Epidermal melanocyte (primary cell): ENCODE results near the gene ZNF80.
"Not testable (repeated sequence)": the region's sequence is repeated elsewhere in the genome, so short reads cannot be mapped to it uniquely, and the experiment has no call there.

Source experiments
- DNase-seq: peaks from one replicate; pipeline ENCODE4 v3.0.0; 2011; ENCODE audit warnings: low spot score; ENCODE audit not compliant: insufficient read length

The ZNF80 gene

DNA sequence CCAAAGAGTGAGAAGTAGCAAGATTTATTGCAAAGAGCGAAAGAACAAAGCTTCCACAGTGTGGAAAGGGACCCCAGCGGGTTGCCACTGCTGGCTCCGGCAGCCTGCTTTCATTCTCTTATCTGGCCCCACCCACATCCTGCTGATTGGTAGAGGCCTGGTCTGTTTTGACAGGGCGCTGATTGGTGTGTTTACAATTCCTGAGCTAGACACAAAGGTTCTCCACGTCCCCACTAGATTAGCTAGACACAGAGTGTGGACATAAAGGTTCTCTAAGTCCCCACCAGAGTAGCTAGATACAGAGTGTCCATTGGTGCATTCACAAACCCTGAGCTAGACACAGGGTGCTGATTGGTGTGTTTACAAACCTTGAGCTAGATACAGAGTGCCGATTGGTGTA lies at the start of gene ZNF80:
Gene ZNF80, minus strand, starts transcription at position 101 of the 400 bp plus-strand sequence. CDS start 504 bp downstream, outside the sequence.
- DNase-seq, result not testable (repeated sequence)

GRCh38 chr3:114286266-114286665 lies 48.9 kb upstream of the ZNF80 start:
- no peak for DNase-seq

DNA sequence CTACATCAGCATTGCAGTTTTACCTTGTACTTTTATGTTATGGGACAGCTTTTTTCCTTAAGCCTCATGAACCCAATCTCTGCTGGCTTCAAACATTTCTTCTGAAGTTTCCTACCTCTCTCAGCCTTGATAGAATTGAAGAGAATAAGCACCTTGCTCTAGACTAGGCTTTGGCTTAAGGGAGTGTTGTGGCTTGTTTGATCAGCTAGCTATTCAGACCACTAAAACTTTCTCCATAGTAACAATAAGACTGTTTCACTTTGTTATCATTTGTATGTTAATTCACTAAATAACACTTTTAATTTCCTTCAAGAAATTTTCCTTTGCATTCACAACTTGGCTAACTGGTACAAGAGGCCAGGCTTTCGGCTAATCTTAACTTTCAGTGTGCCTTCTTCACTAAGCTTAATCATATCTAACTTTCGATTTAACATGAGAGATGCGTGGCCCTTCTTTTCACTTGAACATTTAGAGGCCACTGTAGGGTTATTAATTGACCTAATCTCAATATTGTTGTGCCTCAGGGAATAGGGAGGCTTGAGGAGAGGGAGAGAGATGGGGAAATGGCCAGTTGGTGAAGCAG lies 48.4 kb upstream of the ZNF80 start:
- DNase-seq, result no peak

GRCh38 chr3:114284644-114285043 lies 47.3 kb upstream of the ZNF80 start:
- DNase-seq, result no peak

- DNase-seq, result not testable (repeated sequence)
Measured at GRCh38 chr3:114276856-114277255, 39.5 kb upstream of the ZNF80 start.

- DNase-seq, result no peak
Measured at GRCh38 chr3:114274929-114275328, 37.6 kb upstream of the ZNF80 start.

DNA sequence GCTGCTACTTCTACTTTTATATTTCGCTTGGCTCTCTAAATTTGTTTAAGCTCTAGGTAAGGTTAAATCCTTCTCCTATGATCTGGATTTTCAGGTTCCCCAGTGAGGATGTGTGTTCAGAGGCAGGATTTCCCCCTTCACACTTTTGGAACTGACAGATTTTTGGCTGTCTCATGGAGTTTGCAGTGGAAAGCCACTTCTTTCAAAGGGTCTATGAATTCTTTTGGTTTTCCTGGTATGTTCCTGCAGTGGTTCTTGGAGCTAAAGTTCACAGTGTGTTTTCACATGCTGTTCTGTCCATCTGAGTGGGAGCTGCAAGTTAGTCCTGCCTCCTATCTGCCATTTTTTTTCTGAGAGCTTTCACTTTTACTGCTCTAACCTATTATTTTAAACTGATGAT lies 34.9 kb upstream of the ZNF80 start:
- no peak for DNase-seq

- no peak for DNase-seq
Measured at GRCh38 chr3:114270019-114270418, 32.6 kb upstream of the ZNF80 start.

DNA sequence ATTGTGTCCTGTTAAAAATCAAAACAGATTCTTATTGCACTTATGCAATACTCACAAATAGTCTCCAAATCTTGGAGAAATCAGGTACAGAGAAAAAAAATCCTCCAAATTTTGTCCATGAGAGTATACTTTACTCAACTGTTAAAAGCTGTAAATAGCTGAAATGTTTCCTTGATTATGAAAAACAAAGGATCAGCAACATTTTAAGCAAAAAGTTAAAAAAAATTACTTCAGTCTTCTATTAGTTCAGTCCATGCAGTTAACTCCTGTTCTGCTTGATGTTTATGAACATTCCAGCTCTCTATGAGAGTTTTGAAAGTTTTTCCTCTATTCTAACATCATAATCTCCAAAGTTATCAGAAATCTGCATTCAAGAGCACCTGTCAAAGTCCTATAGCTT lies 22.8 kb upstream of the ZNF80 start:
- no peak for DNase-seq

- DNase-seq, result no peak
Measured at GRCh38 chr3:114259566-114259965, 22.2 kb upstream of the ZNF80 start.

- no peak for DNase-seq
Measured at GRCh38 chr3:114253505-114253904, 16.1 kb upstream of the ZNF80 start.

DNA sequence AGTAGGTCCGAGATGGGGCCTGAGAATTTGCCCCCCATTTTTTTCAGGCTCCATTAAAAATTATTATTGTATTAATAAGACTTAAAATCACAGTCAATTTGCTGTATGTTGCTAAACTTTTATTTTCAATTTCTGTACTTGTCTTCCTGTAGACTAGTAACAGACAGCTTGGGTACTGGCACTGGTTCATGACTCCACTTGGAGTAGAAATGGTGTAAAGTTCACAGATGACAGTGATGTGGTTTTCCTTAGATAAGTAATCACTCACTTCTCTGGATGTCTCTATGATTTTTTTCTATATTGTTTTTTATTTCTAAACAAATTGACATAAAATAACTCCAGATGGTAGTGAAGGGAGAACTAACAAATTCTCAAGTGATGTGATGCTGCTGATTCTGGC lies 15.6 kb upstream of the ZNF80 start:
- no peak for DNase-seq

- DNase-seq, result no peak
Measured at GRCh38 chr3:114242947-114243346, 5.6 kb upstream of the ZNF80 start.

- DNase-seq, result no peak
Measured at GRCh38 chr3:114241262-114241661, 3.9 kb upstream of the ZNF80 start.

DNA sequence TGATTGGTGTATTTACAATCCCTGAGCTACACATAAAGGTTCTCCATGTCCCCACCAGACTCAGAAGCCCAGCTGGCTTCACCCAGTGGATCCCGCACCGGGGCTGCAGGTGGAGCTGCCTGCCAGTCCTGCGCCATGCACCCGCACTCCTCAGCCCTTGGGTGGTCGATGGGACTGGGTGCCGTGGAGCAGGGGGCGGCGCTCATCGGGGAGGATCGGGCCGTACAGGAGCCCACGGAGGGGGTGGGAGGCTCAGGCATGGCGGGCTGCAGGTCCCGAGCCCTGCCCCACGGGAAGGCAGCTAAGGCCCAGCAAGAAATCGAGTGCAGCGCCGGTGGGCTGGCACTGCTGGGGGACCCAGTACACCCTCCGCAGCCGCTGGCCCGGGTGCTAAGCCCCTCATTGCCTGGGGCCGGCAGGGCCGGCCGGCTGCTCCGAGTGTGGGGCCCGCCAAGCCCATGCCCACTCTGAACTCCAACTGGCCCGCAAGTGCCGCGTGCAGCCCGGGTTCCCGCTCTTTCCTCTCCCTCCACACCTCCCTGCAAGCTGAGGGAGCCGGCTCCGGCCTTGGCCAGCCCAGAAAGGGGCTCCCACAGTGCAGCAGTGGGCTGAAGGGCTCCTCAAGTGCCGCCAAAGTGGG lies 888 bp upstream of the ZNF80 start:
- not testable (repeated sequence) for DNase-seq

GRCh38 chr3:114235431-114235830 lies 1.9 kb downstream of the ZNF80 start:
- DNase-seq, result no peak

- DNase-seq, result no peak
Measured at GRCh38 chr3:114234745-114235144, 2.6 kb downstream of the ZNF80 start.

- DNase-seq, result no peak
Measured at GRCh38 chr3:114231616-114232015, 5.8 kb downstream of the ZNF80 start.

- no peak for DNase-seq
Measured at GRCh38 chr3:114227076-114227475, 10.3 kb downstream of the ZNF80 start.

- no peak for DNase-seq
Measured at GRCh38 chr3:114226313-114226712, 11.1 kb downstream of the ZNF80 start.

DNA sequence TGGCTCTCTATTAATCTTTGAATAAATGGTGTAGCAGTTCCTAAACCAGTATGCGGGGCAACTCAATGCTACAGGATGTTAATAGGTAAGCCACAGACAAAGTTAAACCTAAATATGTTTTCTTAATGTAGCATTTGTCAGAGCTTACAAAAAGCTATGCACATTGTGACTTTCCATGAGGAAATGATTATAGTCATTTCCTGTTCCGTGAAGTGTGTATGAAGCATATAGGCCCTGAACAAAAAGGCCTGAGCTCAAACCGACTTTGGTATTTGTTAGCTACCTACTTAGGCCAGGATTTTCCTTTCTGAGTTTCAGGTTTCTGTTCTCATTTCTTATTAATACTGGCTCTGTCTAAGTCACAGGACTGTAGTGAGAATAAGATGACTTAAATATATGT lies 14.2 kb downstream of the ZNF80 start:
- no peak for DNase-seq

- DNase-seq, result no peak
Measured at GRCh38 chr3:114221881-114222264, 15.5 kb downstream of the ZNF80 start.

DNA sequence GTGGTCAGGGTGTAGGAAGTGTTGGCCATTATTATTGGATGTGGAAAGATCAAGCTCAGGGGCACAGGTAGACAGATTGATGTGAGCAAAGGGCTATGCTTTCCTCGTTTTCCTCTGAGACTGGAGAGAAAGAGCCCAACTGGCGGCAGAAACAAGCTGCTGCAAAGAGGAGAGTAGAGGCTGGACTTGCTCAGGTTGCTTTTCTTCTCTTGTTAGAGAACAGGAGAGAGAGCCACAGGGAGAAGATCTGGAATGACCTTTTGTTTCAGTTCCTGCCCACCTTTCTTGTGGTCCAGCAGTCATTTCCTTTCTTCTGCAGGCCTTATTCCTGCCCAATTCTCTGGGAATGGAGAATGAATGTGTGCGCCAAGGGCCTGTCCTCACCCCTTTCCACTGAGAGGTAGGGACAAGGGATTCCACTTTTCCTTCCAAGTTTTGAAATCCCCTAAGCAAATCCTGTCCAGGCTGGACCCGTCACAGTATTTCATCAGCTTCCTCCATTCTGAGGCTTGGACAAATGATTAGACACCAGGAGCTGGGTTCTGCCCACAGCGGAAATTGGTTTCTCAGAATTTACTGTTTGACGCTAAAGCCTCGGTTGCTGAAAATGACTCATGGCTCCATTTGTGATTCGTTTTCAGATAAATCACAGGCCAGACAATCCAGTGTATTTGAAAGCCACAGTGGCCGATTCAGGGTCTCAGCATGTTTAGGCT lies 16.1 kb downstream of the ZNF80 start:
- no peak for DNase-seq
